Measurements from ENCODE around the gene RDH12.

DNA sequence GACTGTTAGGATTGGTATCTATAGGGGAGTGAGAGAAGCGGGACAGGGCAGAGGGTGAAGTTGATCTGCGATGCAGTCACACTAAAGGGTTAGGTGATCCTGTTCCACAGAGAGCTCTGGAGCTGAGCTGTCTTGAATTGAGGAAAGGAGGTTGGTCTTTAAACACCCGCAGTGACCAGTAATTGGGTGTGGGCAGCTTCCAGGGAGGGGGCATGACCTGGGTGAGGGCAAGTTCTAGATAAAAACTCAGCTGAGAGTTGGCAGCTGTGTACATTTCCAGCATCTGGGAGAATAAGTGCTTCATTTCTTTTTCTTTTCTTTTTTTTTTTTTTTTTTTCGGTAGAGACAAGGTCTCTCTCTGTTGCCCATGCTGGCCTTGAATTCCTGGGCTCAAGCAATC lies 35.1 kb downstream of the RDH12 start:
- TF ChIP-seq, protein P1, sequence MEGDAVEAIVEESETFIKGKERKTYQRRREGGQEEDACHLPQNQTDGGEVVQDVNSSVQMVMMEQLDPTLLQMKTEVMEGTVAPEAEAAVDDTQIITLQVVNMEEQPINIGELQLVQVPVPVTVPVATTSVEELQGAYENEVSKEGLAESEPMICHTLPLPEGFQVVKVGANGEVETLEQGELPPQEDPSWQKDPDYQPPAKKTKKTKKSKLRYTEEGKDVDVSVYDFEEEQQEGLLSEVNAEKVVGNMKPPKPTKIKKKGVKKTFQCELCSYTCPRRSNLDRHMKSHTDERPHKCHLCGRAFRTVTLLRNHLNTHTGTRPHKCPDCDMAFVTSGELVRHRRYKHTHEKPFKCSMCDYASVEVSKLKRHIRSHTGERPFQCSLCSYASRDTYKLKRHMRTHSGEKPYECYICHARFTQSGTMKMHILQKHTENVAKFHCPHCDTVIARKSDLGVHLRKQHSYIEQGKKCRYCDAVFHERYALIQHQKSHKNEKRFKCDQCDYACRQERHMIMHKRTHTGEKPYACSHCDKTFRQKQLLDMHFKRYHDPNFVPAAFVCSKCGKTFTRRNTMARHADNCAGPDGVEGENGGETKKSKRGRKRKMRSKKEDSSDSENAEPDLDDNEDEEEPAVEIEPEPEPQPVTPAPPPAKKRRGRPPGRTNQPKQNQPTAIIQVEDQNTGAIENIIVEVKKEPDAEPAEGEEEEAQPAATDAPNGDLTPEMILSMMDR (conservative IDR thresholded peaks at IDR 0.05), result no peak
- no peak for TF ChIP-seq ZFX (IDR thresholded peaks at IDR 0.05)
